ENCODE measurements around the gene C12orf76. TPM values are rescaled to one million over a fixed set of nuclear protein-coding genes. Genes with fewer than 3 reads are reported as not detected.
A peak's percentile ranks its signal among the peaks of the same experiment; 100 is the strongest.

Gene C12orf76
- total and polyA plus RNA-seq, 9 of the 15 experiments (the other 6 are each of a cell fraction or from before 2014, with no cell fraction given) = 6.3 to 38.6 (median 12.3) TPM

GRCh38 chr12:110048242-110049027 lies at the start of gene C12orf76 (continued):
- no peak for TF ChIP-seq ZNF655 (CRISPR knock-in tag; IDR thresholded peaks at IDR 0.05)
- TF ChIP-seq TEAD1 (CRISPR knock-in tag; IDR thresholded peaks at IDR 0.05) = peak in 1 of 2 experiments; percentile 32; a peak in 1 of 4 replicates
- TF ChIP-seq MYC (IDR thresholded peaks at IDR 0.05; ENCODE audit: low read depth, low read length) = peak; percentile 60
- TF ChIP-seq MYC (CRISPR knock-in tag; IDR thresholded peaks at IDR 0.05; ENCODE audit: borderline replicate concordance, low read depth) = peak; percentile 49; the same call in 1 of the 2 replicates
- peak; percentile 91 for TF ChIP-seq ATF7 (IDR thresholded peaks at IDR 0.05)
- no peak for TF ChIP-seq BRF2 (IDR thresholded peaks at IDR 0.05; ENCODE audit: borderline replicate concordance, insufficient read depth, insufficient read length)
- no peak for TF ChIP-seq ATF4 (CRISPR knock-in tag; IDR thresholded peaks at IDR 0.05)
- peak; percentile 58 for TF ChIP-seq PRDM10 (IDR thresholded peaks at IDR 0.05; ENCODE audit: partially characterized antibody)
- peak; percentile 80 for TF ChIP-seq SAP30 (IDR thresholded peaks at IDR 0.05; ENCODE audit: borderline replicate concordance, insufficient read depth, low read depth, low read length, poor library complexity, severe bottlenecking)
- no peak for TF ChIP-seq SFPQ (IDR thresholded peaks at IDR 0.05; ENCODE audit: low read depth, low read length)
- peak; percentile 55; the same call in 1 of the 2 replicates for TF ChIP-seq CHAMP1 (IDR thresholded peaks at IDR 0.05)
- TF ChIP-seq SMAD4 (CRISPR knock-in tag; conservative IDR thresholded peaks at IDR 0.05) = peak; percentile 63; the same call in 1 of the 2 replicates
- TF ChIP-seq FOSL1 (tag; conservative IDR thresholded peaks at IDR 0.05) = peak; percentile 58; the same call in 1 of the 2 replicates

Data from K562 (cell line).